Embryonic facial prominence (tissue), 1 donor: ENCODE results near the gene ACAA1.

Experiments
- DNase-seq: peaks from one replicate; pipeline ENCODE4 v3.0.0-alpha.2; 2016; ENCODE audit errors: extremely low spot score

ACAA1 gene

GRCh38 chr3:38119821-38120692 lies 16.9 kb downstream of the ACAA1 start:
- DNase-seq: no peak

DNA sequence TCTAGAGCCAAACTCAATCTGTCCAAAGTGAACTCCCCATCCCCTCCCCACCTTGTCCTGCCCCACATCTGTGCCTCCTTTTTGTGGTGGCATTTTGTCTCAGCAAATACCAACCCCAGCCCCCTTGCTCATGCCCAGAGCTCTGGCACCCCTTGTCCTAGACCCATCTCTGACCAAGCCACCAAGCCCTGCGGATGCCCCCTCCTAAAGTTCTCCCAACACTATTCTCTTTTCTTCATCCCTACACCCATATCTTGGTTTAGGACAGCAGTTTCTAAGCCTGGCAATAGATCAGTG lies 17.7 kb downstream of the ACAA1 start:
- DNase-seq: no peak

DNA sequence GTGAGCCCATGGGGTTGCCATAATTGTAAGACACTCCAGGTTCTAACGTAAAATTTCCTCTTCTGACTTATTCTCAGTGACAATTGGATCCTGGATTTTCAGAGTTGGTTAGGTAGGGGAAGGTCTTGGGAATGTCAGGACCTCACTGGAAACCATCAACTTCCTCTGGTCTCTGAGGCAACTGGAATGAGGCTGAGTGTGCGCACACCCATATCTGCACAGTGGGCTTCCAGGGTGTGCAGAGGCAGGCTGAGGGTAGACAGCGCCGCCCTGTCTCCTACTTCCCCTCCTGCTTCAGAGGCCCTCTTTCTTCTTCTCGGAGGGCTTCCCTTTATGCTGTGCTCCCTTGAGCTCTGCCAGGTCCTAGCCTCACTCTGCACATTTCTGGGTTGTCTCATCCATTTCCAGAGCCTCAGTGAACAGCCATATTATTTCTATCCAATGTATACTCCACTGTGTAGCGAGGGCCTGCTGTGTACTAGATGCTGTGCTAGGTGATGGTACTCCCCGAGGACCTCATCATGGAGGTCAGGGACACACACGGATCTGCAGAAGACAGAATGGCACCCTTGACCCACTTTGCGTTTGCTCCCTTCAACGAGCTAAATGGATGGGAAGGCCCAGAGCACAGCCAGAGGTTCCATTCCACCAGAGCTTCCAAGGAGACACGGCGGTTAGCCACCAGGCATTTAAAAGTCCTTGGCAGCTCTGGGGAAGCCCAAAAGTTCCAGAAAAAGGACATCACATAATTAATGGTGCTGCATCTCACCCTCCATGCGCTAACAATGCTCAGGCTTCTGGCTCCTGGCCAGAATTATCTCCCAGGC lies 18.3 kb downstream of the ACAA1 start:
- DNase-seq: no peak

DNA sequence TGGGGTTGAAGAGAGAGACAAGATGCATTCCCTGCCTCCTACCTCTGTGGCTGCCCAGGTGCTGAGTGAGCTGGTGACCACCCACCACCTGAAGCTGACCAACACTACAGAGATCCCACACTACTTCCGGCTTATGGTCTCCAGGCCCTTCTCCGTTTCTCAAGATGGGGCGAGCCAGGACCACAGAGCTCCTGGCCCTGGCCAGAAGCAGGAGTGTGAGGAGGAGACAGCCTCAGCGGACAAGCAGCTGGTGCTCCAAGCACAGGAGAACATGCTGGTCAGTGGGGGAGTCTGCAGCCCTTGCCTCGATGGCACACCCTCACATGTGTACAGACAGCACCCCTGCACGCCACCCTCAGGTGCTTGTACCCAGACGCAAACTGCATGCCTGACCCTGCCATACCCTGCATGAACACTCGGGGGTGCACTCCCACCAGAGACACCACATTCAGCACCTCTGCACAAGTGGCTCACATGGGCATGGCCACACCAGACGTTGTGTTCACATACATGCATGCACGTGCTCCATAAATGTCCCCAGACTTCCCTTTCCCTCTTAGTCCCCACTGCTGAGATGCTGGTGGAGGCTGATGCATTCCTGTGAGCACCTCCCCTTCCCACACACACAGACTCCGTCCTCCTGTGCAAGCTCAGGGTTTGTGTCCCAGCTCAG lies 19.0 kb downstream of the ACAA1 start:
- DNase-seq: no peak

DNA sequence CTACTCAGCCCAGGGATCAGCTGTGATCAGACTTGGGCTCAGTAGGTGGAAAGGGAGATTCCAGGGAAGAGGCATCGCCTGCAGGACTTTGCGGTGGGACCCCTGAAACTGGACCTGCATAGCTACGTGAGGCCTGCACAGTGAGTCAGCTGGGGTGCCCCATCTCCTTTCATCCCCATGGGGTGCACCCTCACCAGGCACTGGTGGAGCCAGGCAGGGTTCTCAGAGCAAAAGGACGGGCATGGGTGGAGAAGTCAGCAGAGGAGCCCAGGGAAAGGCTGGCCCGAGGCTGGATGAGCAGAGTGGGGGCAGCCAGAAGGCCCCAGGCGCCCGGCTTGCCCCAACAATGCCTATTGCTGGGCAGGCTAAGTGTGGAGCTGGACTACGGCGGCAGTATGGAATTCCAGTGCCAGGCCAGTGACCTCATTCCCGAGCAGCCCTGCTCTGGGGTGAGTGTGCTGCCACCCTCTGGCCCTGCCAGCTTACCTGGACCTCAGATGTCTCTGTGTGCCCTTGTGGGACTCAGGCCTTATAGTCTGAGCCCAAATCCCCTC lies 19.7 kb downstream of the ACAA1 start:
- DNase-seq: no peak

GRCh38 chr3:38116471-38117162 lies 20.3 kb downstream of the ACAA1 start:
- no peak for DNase-seq

GRCh38 chr3:38115645-38116427 lies 21.1 kb downstream of the ACAA1 start:
- DNase-seq: no peak

DNA sequence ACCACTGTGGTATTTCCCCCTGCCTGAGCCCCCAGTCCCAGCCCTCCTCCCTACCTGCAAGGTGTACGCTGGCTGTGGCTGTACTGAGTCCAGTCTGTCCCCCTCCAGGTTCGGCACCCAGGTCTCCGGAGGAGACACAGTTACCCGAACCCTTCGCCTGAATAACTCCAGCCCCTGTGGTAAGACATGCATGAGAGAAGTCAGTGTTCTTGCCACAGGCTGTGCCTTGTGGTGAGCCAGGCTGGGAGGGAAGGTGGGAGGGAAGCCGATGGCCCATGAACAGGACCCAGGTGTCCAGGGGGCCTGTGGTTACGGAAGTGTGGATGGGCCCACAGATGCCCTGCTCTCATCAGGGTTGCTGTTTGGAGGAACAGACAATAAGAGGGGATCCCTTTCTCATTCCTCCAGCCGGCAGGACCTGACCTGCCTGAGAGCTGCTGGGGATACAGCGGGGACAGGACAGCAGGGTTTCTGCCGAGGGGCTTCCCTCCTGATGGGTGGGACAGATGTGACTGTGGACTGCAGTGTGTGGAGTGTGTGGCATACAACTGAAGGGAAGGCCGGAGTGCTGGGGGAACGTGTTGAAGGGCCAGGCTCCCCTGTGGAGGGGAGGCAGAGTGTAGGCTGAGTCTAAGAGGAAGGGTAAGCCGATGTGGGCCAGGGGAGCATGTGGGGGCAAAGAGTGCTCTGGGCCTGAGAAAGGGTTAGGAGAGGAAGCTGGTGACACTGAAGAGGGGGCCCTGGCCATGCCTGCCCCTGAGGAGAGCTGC lies 21.9 kb downstream of the ACAA1 start:
- DNase-seq: no peak

DNA sequence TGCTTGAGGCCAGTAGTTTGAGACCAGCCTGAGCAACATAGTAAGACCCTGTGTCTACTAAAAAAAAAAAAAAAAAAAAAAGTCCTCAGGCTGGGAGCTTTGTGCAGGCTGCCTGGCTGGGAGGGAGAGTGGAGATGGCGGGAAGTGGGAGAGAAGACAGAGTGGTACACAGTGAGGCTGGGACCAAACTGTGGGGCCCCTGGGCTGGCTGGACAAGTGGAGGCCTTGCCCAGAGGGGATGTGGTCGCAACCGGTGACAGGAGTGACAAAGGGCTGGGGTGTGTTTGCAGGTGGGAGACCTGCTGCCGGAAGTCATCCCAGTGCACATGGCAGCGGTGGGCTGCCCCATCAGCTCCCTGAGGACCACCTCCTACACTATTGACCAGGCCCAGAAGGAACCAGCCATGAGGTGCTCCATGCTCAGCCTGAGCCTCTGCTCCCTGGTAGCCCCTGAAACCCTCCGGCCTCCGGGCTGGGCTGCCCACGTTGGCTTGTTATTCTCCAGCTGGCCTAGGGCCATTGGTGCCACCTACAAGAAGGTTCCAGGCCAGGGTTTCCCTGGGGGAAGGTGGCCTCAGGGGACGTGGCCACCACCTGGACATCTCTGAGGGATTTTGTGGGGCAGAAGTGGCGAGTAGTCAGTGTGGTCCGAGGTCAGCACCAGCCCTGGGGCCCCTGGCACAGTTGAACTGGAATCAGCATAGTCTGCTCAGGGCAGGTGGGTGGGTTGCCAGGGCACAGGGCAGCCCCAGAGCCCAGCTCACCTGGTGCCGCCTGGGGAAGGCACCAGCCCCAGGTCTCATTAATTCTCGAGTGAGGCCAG lies 22.7 kb downstream of the ACAA1 start:
- no peak for DNase-seq

- DNase-seq: no peak
Measured at GRCh38 chr3:38112378-38112761, 24.6 kb downstream of the ACAA1 start.

- DNase-seq: no peak
Measured at GRCh38 chr3:38111696-38112377, 25.1 kb downstream of the ACAA1 start.

DNA sequence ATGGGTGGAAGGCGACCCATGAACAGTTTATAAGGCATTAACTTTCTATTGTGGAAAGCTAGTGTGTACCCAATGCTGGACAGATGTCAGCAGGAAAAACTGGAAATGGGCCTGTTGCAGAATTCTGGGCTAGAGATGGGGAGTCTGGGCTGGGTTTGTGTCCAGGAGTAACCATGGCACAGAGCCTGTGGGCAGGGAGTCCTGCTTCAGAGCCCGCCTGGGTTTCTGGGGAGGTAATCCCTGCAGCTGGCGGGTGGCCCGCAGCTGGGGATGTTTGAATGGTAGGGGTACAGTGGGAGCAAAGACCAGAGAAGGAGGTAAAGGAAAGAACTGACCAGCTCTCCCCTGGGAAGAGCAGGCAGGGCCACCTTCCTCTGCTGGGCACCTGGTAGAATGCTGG lies 25.7 kb downstream of the ACAA1 start:
- DNase-seq: no peak

DNA sequence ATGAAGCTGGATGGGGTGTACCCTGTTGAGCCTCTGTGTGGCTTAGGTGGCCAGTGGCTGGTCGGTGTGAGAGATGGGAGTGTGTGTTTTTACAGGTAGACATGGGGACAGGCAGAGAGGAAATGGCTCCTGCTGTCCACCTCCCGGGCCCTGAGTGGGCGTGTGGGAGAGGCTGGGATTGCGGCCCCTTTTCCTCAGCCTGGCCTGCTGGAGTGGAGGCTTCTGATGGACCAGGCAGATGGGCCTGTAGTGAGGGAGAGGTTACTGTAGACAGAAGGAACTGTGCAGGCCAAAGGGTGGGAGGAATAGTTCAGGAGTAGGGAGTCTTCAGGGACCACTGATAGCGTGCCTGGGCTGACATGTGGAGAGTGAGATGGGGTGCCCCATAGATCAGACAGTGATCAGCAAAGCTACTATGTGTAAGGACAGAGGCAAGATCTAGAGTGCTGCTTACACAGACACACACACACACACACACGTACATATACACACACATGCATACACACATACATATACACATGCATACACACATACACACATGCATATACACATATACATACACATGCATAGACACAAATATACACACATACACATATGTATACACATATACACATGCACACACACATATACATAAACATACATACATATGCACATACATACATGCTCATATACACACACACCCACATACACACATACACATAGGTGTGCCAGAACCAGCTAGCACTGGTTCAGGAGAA lies 26.4 kb downstream of the ACAA1 start:
- no peak for DNase-seq

DNA sequence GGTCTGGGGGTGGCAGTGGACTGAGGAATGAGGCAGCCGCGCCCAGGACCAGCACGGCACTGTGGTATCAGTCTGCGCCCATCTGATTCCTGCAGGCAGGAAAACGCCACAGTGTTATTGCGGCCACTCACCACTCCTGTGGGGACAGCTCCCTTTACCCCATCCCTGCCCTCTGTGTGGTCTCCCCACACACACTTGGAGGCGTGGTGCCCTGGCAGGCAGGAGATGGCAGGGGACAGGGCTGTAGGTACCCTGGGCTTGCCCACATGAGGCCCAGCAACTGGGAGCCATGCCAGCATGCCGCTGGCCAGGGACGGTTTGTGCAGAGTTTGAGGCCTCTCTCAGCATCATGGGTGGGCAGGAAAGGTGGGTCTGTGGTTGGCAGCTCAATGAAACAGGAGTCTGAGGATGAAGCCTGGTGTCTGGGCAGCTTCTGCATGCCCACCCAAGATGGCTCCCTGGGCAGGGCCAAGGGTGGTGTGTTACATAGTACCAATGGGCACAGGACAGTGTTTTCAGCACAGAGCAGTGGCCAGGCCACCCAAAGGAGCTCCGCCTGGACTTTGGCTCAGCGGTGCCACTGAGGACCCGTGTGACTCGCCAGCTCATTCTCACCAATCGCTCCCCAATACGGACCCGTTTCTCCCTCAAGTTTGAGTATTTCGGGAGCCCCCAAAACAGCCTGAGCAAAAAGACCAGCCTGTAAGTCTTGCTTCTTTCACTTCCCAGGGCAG lies 27.2 kb downstream of the ACAA1 start:
- no peak for DNase-seq

GRCh38 chr3:38108649-38109579 lies 28.0 kb downstream of the ACAA1 start:
- DNase-seq: no peak
